TTC549 (cell line): ENCODE data around the gene GBGT1.
"Not testable (repeated sequence)": the region's sequence is repeated elsewhere in the genome, so short reads cannot be mapped to it uniquely, and the experiment has no call there.

Source experiments
- FAIRE-seq: peaks from 2 replicates; lab custom pipeline; 2012; peaks lifted over from hg19 to GRCh38; lab: Jason Lieb, UNC

Gene GBGT1

DNA sequence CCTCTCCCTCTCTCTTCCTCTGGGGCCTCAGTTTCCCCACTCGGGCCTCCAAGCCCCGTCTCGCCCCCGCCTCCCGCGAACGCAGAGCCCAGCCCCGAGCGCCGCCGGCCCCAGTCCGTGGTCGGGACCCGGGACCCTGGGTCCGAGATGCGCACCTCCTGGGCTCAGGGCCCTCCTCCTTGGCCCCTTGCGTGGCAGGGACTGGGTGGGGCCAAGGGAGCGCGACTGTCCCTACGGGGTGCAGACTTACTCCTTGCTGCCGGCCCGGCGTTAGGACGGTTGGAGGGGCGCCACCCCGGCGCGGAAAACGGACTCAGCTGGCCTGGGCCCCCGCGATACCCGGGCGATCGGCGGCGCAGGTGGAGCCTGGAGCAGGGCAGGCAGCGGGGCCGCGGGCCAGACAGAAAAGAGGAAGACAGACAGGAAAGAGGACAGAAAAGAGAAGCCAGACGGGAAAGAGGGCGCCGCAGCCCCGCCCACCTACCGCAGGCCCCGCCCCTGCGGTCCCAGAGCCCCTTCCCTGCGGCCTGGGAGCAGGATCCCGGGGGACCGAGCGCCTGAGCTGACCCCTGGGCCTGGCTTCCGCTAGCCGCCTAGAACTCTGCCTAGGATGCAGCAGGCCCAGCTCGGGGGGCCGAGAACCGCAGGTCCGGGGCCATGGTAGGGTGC, at the start of gene GBGT1:
Gene GBGT1, minus strand, starts transcription at position 411 of the 669 bp plus-strand sequence. CDS start 1,502 bp downstream, outside the sequence.
- FAIRE-seq: no peak

DNA sequence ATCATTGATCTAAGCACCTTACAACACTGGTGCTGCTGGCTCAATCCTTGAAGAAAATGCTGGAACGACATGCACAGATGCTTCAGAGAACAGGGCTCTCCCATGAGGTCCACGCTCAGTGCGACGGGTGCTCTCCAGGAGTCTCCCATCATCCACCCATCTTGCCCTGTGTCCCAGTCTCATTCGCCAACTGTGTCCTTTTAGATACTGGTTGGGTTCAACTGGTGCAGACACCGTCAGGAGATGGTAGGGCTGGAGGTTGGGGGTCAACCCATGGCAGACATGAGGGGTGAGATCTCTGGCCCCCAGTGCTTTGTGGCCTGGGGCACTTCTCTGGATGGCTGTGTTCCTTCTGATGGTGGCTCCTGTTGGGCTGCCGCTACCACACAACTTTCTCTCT, 46.9 kb upstream of the GBGT1 start:
- FAIRE-seq: no peak

DNA sequence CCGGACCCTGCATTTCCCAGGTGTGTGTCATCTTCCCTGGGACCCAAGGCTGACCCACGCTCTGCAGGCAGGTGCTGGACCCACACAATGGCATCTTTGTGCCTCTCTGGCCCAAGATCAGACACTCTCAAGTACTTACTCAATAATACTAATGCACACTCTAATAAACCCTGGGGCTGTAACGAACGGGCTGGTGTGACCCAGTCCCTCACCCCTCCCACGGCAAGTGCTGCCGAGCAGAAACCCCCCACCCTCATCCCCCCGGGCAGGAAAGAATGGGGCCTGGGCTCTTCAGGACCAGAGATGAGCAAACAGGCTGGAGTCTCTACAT, 46.5 kb upstream of the GBGT1 start:
- FAIRE-seq: no peak

DNA sequence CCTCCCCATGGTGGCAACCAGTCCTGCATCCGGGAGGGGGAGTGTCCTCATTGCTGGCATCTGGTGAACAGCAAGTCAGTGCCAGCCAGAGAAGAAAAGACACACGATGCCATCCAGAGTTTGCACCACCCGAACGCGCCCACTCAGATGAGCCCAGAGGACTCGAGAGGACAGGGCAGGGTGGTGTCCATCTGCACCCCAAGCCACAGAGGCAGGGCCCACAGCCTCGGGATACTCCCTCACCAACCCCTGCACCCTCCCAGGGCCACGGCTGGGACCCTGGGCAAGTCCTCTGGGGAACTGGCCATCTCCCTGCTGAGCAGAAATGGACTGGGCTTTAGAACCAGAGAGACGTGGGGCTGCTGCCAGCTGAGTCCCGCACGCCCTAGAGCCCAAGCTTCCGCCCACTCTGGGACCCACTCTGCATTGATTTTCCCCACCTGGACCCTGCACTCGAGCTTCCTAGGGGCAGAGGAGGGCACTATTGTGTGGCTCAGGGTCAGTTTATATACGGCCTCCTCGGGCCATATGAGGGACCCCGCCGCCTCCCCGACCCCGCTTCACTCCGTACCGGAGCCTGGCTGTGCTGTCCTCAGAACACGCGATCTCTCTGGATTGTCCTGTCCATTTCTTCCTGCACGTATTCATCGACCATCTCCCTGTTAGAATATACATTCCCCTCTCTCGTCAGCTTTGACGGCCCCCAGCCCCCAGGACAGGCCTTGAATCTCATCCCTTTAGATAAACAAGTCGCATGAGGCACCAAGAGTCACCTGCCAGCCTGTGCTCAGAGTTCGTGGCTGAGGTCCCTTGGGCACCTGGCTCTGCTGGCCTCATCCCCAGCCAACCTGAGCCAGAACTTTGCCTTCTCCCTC, 45.9 kb upstream of the GBGT1 start:
- FAIRE-seq: not testable (repeated sequence)

DNA sequence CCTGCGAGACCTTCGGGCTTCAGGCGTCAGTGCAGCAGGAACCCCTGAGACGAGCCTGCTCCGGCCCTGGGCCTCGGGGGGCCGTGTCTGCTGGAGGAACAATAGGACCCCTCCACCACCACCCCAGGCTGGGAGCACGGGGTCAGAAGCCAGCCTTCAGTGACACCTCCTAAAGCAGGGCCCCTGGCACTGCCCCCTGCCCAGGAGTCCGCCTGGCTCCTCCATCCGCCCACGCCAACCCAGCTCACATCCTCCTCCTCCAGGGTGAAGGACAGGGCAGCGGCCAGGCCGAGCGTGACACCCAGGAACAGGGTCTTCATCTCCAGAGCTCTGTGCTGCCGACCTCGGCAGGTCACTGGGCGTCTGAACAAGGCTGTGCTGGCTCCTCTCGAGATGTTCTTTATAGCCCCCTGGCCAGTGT, 45.2 kb upstream of the GBGT1 start, which contains the start of gene OBP2B:
Gene OBP2B, minus strand, starts transcription at position 371 of the 421 bp plus-strand sequence. Its CDS starts 51 bp downstream, at position 320.
- FAIRE-seq: not testable (repeated sequence)

DNA sequence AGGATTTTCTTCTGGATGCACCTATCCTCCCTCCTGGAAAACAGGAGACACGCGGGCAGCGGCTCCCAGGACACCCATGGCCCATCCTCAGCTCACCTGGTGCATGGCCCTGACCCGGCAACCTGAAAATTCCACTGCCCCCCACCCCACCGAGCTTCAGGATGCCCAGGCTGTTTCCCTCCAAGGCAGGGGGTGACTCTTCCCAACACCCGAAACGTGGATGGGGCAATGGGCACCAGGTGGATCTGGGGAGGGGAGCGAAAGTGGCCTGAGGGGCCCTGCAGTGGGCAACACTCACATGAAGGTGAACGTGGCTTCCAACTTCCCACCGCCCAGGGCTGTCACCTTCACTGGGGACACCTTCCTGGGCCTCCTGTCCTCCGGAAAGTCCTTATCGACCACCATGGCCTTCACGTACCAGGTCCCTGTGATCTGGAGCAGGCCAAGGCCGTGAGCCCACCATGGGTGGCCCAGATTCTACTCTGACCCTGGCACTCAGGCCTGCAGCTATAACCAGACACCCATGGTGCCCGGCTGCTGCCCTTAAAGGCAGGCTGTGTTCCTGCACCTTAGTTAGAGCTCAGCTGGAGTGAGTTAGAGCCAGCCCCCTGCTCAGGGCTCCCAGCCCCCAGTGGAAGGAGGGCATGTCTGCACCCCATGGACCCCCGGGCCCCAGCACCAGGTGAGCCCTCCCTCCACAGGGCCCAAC, 44.6 kb upstream of the GBGT1 start:
- FAIRE-seq: not testable (repeated sequence)

DNA sequence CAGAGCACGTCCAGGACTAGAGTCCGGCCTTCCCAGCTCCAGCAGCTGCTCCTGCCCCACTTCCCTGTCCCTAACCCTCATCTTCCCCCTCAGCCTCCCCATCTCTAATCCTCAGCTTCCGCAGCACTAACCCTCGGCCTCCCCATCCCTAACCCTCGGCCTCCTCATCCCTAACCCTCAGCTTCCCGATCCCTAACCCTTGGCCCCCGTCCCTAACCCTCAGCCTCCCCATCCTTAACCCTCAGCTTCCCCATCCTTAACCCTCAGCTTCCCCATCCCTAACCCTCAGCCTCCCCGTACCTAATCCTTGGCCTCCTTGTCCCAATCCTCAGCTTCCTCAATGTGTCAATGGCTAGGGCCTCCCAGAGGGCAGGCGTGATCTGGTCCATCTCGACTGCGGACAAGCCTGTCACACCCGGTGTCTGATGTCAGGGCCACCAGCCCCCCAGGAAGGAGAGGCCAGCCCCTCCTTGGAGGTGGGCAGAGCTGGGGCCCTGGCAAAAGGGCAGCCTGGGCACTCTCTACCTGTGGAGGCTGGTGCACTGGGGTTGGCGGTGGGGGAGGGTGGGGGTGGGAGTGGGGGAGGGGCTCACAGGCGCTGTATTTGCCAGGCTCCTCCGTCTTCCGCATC, 43.9 kb upstream of the GBGT1 start:
- no peak for FAIRE-seq

DNA sequence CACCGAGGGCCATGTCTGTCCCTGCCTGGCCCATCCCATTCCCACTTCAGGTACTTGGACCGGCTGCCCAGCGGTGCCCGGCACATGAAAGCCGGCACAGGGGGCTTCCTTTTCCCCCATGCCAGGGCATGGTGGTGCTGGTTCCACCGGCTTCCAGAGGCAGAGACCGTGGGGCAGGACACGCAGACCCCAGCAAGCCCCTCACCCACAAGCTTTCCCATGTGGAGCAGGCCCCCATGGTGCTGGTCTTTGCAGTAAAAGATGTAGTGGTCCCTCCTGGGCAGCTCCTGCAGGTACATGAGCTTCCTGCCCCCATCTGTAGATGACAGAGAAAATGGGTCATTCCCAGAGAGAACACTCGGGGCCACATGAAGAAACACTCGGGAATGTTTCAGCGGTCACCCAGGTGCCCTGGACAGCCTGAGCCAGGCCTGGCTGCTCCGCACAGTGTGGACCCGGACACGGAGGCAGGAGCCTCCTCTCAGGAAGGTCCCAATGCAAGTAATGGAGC, 43.4 kb upstream of the GBGT1 start:
- no peak for FAIRE-seq

DNA sequence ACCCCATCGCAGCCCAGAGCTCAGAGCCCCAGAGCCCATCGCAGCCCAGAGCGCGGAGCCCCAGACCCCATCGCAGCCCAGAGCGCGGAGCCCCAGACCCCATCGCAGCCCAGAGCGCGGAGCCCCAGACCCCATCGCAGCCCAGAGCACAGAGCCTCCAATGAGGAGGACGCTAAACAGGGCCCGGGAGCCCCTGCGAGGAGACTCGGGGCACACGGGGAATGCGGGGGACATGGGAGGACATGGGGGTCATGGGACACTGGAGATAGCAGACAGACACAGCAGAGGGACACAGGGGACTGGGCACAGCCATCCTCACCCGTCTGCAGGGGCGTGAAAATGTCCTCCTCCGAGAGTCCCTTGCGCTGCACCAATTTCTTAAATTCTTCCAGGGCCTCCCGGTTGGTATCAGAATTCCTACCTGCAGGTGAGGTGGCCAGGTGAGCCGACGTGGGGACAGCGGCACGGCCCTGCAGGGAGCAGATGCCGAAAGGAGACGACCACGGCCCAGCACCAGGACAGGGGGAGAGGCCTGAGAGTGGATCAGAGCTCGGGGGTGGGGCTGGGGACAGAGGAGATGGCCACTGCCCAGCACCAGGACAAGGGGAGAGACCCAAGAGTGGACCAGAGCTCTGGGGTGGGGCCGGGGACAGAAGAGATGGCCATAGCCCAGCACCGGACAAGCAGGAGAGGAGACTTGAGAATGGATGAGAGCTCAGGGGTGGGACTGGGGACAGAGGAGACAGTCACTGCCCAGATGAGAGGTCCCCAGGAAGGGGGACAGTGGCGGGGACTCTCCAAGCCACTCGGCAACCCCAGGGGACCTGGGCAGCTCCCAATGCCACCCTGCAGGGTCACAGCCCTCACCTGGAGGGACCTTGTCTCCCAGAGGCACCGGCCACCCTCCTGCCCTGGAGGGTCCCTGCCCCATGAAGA, 42.5 kb upstream of the GBGT1 start:
- FAIRE-seq: no peak

DNA sequence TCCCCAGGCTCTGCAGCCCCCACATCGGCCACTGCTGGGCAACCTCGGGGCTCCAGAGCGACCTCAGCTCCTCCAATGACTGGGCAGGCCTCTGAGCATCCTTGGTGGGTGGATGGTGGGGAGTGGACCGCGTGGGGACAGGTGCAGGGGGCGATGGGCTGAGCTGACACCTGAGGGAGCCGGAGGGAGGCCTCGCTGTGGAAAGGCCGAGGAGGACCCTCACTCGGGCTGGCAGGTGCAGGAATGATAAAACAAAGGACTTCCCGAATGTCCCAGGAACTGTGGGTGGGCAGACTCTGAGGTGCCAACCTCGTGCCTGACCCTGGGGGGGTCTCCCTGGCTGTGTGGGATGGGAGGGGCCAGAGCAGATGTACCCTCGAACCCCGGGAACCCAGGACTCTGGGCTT, 41.8 kb upstream of the GBGT1 start:
- FAIRE-seq: not testable (repeated sequence)

DNA sequence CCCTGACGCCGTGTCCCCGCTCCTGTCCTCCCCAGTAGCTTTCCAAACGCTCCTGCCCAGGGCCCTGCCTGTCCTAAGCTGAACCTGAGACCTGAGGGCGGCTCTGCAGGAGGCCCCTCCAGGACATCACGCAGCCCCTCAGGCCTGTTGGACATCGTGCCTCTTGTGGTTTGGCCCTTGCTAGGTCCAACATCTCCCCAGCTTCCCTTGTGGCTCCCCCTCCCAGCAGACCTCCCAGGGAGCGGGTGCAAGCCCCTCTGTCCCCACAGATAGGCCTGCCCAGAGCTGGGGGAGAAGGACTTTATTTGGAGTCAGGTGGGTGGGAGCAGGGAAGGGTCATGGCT, 41.3 kb upstream of the GBGT1 start:
- FAIRE-seq: no peak

DNA sequence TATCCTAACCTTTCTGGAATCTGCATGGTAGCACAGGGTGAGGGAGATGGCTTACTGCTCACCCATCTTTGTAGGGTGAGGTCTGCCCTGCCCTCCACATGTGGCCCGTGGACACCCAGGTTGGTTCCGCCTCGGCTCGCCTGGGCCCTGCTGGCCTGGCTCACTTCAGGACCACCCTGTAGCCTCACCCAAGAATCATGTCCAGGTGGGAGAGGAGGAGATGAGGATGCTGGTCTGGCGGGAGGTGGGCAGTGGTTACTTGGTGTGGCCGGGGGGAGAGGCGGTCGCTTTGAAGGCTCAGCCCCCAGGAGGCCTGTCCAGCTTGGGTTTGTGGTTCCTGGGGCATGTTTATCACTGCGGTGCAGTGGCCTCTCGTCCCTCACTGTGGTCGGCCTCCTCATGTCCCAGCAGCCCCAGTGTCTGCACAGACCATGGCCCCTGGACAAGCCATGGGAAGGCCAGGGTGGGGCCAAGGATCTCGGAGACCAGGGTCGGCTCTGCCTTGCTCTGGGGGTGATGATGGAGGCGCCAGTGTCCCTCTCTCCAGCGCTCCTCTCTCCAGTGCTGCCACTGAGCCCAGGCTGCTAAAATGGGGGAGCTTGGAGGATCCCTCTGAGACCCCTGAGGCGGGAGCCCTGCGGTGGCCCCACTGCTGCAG, 40.8 kb upstream of the GBGT1 start:
- no peak for FAIRE-seq

DNA sequence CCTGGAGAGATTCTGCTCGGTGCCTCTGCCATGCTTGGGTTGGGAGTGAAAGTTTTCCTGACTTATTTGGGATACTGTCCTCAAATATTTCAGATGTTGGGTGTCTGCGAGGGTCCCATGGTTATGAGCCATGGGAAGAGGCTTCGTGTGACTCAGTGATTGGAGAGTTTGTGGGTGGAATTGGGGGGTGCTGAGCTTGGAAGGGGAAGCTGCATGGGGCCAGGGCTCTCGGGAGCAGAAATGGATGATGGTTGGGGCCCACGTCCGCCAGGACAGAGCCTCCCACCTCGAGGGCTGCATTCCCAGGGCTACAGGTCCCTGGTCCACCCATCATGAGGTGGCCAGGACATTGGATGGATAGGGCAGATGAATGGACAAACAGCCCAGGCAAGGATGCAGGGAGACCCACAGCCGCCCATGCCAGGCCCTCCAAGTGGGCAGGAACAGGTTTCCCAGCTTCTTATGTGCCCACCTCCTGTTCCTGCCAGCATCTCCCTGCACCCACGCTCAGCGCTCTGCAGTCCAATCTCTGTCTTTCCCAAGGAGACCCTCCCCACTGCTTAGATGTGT, 39.9 kb upstream of the GBGT1 start:
- FAIRE-seq: no peak

DNA sequence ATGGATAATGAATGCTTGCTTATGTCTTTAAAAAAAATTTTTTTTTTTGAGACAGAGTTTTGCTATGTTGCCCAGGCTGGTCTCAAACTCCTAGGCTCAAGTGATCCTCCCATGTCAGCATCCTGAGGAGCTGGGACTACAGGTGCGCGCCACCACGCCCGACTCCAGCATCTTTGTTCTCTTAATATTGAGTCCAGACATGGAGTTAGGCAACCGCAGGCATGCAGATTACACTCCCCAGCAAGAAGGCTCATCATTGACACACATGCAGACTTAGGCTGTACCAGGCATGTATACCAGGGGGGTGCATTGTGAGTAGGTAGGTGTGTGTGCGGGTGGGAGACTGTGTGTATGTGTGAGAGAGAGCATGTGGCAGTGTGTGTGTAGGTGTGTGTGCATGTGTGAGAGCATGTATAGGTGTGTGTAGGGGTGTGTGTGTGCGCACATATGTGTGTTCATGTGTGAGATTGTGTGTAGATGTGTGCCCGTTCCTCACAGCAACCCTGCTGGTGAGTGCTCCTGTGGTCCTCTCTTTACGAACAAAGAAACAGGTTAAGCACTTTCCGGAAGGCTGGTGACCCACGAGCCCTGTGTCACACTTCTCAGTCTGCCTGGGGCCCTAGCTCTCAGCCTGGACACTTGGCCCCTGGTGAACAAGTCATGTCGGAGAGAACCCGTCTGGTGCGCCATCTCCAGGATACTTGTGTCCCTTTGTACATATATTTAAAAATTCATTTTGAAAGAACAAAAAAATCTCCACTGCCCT, 39.2 kb upstream of the GBGT1 start:
- FAIRE-seq: no peak

DNA sequence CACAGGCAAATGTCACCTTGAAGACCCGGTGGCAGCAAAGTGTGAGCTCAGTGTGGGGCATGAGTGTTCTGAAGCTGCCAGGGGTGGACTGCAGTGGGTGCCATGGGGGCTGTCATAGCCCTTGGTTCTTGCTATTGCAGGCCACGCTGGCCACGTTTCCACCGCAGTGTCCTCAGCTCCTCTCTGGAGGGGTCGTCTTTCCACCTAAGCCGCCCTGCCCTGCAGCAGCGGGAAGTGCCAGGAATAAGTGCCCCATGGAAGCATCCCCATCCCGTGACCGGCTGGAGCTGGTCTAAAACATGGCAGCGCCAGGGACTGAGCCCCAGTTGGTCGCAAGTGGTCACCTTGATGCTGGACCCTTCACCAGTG, 38.4 kb upstream of the GBGT1 start:
- FAIRE-seq: no peak

DNA sequence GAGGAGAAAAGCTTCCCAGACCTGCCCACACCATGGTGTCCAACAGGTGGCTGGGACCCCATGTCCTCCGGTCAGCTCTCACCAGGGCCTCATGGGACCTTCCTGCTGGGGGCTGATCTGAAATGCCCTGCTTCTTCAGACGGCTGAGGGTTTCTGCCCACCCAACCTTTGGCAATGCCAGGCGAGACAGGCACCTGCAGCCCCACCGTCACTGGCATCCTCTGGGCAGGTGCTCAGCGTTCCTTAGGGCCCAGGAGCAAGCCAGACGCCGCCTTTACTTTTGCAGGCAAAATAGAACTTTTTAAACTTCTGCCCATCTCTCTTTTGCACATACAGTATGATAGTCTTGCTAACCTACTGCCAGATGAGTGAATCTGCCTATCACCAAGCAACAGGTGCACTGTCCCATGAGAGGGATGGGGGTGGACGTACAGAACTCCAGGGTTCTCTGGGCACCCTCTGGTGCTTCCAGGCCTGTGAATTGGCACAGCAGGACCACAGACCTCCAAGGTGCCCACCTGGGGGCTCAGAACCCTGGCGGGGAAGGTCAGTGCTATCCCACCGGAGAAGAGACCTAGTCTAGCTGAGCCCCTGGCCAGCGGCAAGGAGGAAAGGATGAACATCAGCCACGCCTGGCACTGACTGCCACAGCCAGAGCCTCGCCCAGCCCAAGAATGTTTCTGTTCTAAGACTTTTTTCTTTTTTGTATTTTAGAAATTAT, 37.9 kb upstream of the GBGT1 start:
- no peak for FAIRE-seq

DNA sequence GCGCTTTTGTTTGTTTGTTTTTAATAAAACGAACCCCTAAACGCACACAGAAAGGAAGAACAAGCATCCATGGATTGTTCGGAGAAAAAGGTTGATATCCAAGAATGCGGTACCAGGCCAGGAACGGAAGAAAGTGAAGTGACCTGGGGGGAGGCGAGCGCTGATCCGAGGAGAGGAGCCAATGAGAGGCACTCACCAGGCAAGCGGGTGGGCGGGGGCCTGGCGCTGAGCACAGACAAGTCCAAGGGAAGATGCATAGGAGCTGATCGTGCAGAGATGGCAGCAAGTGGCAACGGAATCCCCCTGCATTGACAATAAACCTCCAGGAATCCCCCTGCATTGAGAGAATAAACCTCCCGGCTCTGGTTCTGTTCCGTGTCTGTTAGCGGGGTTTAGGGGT, 36.9 kb upstream of the GBGT1 start:
- no peak for FAIRE-seq

DNA sequence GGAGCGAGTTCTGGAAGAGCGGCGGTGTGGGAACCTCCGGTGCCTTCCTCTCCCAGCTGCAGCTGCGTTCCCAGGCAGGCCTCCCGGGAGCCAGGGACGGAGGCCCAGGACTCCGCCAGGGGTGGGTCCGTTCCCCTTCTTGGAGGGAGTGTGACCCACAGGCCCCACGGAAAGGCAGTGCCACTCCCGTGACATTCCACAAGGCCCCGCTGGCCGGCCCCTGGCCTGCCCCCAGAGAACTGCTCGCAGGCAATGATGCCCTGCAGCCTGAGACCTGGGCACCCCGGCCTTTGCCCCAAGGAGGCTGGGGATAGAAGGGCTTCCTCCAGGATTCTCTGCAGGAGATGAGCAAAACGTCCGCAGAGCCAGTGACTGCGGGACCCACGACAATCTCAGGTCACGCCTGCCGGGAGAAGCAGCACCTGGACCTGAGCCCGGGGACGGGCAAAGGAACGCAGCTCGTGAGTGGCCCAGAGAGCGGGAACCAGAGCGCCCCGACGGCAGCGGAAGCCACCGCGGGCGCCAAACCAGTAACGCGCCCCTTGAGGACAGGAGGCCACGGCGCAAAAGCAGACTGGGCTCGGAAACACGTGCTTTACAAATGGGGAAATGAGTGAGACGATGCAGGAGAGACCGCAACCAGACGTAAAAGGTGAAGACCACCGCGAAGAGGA, 36.1 kb upstream of the GBGT1 start:
- FAIRE-seq: no peak
